ENCODE results near the gene PIP4K2C.
"Not testable (repeated sequence)": the region's sequence is repeated elsewhere in the genome, so short reads cannot be mapped to it uniquely, and the experiment has no call there.

GRCh38 chr12:57561117-57561516 lies 29.9 kb upstream of the PIP4K2C start:
- TF ChIP-seq CTCF (IDR thresholded peaks at IDR 0.05); POLR2A (IDR thresholded peaks at IDR 0.05; ENCODE audit: low read length); MYC (IDR thresholded peaks at IDR 0.05; ENCODE audit: borderline replicate concordance, low read length); MAZ (IDR thresholded peaks at IDR 0.05; ENCODE audit: borderline replicate concordance, low read depth, low read length): not testable (repeated sequence)

Measured in A549 (cell line).